ENCODE data around the gene CUBN. TPM values are rescaled to one million over a fixed set of nuclear protein-coding genes. Genes with fewer than 3 reads are reported as not detected.

Gene CUBN
- total RNA-seq, 1 donor from 2014 or later: 2.7 TPM

GRCh38 chr10:17157024-17157423 is 27.4 kb upstream of the CUBN start:
- H3K4me2 ChIP-seq (ENCODE audit: low read length): no peak overlapping the region
- Mint-ChIP-seq H3K4me1 (ENCODE audit: low read depth, unreplicated experiment) (peaks cover 7% of the 10 kb centered on the region), H3K4me3 (ENCODE audit: unreplicated experiment) (no peak overlapping the region), H3K9me3 (ENCODE audit: unreplicated experiment) (no peaks in the 10 kb centered on the region), H3K36me3 (ENCODE audit: low read depth, unreplicated experiment) (no peaks in the 10 kb centered on the region), H3K27me3 (ENCODE audit: low read depth, unreplicated experiment) (no peaks in the 10 kb centered on the region), H3K27ac (ENCODE audit: unreplicated experiment) (no peak overlapping the region)
- H3K9me3 ChIP-seq (ENCODE audit: insufficient read depth, low read depth, low read length): no peaks in the 10 kb centered on the region
- no peak overlapping the region for H2AFZ ChIP-seq (ENCODE audit: low read depth, low read length)
- H3K4me1 ChIP-seq (ENCODE audit: insufficient read depth, low read length): no peaks in the 10 kb centered on the region
- FAIRE-seq (no peak), DNase-seq (ENCODE audit: low read depth) (no peak)
- no peak overlapping the region for H3K4me3 ChIP-seq (ENCODE audit: insufficient read depth, low read depth, low read length)
- TF ChIP-seq CTCF (IDR thresholded peaks at IDR 0.05; ENCODE audit: insufficient read depth, low read depth, low read length) (no peak), EZH2 (IDR thresholded peaks at IDR 0.05; ENCODE audit: insufficient read depth, low read length) (no peak)
- H3K9ac ChIP-seq (ENCODE audit: low read length): no peak overlapping the region
- H4K20me1 ChIP-seq (ENCODE audit: insufficient read depth, low read length): no peaks in the 10 kb centered on the region
- no peaks in the 10 kb centered on the region for H3K36me3 ChIP-seq (ENCODE audit: insufficient read depth, low read length)
- H3K27me3 ChIP-seq (ENCODE audit: insufficient read depth, low read length): no peaks in the 10 kb centered on the region
- H3K27ac ChIP-seq (ENCODE audit: low read depth, low read length): no peak overlapping the region
- H3K79me2 ChIP-seq (ENCODE audit: insufficient read depth, low read length): no peaks in the 10 kb centered on the region

GRCh38 chr10:17155826-17156225 is 26.2 kb upstream of the CUBN start:
- no peak overlapping the region for H3K4me2 ChIP-seq (ENCODE audit: low read length)
- no peak for TF ChIP-seq EZH2 (IDR thresholded peaks at IDR 0.05; ENCODE audit: insufficient read depth, low read length)
- TF ChIP-seq CTCF (IDR thresholded peaks at IDR 0.05; ENCODE audit: insufficient read depth, low read depth, low read length): no peak
- H3K27ac ChIP-seq (ENCODE audit: low read depth, low read length): no peak overlapping the region
- H3K4me1 Mint-ChIP-seq (ENCODE audit: low read depth, unreplicated experiment): peaks cover 4% of the 10 kb centered on the region
- FAIRE-seq: no peak
- H3K36me3 Mint-ChIP-seq (ENCODE audit: low read depth, unreplicated experiment): no peaks in the 10 kb centered on the region
- no peaks in the 10 kb centered on the region for H3K36me3 ChIP-seq (ENCODE audit: insufficient read depth, low read length)
- H3K27me3 Mint-ChIP-seq (ENCODE audit: low read depth, unreplicated experiment): no peaks in the 10 kb centered on the region
- H3K4me1 ChIP-seq (ENCODE audit: insufficient read depth, low read length): no peaks in the 10 kb centered on the region
- DNase-seq (ENCODE audit: low read depth): no peak
- H2AFZ ChIP-seq (ENCODE audit: low read depth, low read length): no peak overlapping the region
- no peaks in the 10 kb centered on the region for H3K9me3 ChIP-seq (ENCODE audit: insufficient read depth, low read depth, low read length)
- no peak overlapping the region for H3K9ac ChIP-seq (ENCODE audit: low read length)
- H3K27ac Mint-ChIP-seq (ENCODE audit: unreplicated experiment): no peak overlapping the region
- no peak overlapping the region for H3K4me3 Mint-ChIP-seq (ENCODE audit: unreplicated experiment)
- H4K20me1 ChIP-seq (ENCODE audit: insufficient read depth, low read length): no peaks in the 10 kb centered on the region
- H3K9me3 Mint-ChIP-seq (ENCODE audit: unreplicated experiment): no peaks in the 10 kb centered on the region
- no peak overlapping the region for H3K4me3 ChIP-seq (ENCODE audit: insufficient read depth, low read depth, low read length)
- H3K27me3 ChIP-seq (ENCODE audit: insufficient read depth, low read length): no peaks in the 10 kb centered on the region
- no peaks in the 10 kb centered on the region for H3K79me2 ChIP-seq (ENCODE audit: insufficient read depth, low read length)

- H3K9me3 Mint-ChIP-seq (ENCODE audit: unreplicated experiment): no peaks in the 10 kb centered on the region
- TF ChIP-seq EZH2 (IDR thresholded peaks at IDR 0.05; ENCODE audit: insufficient read depth, low read length) (no peak), CTCF (IDR thresholded peaks at IDR 0.05; ENCODE audit: insufficient read depth, low read depth, low read length) (no peak)
- no peaks in the 10 kb centered on the region for H3K9me3 ChIP-seq (ENCODE audit: insufficient read depth, low read depth, low read length)
- no peaks in the 10 kb centered on the region for H3K4me1 ChIP-seq (ENCODE audit: insufficient read depth, low read length)
- no peaks in the 10 kb centered on the region for H3K36me3 ChIP-seq (ENCODE audit: insufficient read depth, low read length)
- H3K4me3 ChIP-seq (ENCODE audit: insufficient read depth, low read depth, low read length): no peak overlapping the region
- H3K27ac Mint-ChIP-seq (ENCODE audit: unreplicated experiment): no peak overlapping the region
- no peaks in the 10 kb centered on the region for H4K20me1 ChIP-seq (ENCODE audit: insufficient read depth, low read length)
- H3K4me2 ChIP-seq (ENCODE audit: low read length): no peak overlapping the region
- no peak overlapping the region for H2AFZ ChIP-seq (ENCODE audit: low read depth, low read length)
- no peak overlapping the region for H3K9ac ChIP-seq (ENCODE audit: low read length)
- no peaks in the 10 kb centered on the region for H3K79me2 ChIP-seq (ENCODE audit: insufficient read depth, low read length)
- no peaks in the 10 kb centered on the region for H3K36me3 Mint-ChIP-seq (ENCODE audit: low read depth, unreplicated experiment)
- H3K27me3 ChIP-seq (ENCODE audit: insufficient read depth, low read length): no peaks in the 10 kb centered on the region
- H3K4me3 Mint-ChIP-seq (ENCODE audit: unreplicated experiment): no peak overlapping the region
- no peak for DNase-seq (ENCODE audit: low read depth)
- H3K4me1 Mint-ChIP-seq (ENCODE audit: low read depth, unreplicated experiment): peaks cover 4% of the 10 kb centered on the region
- H3K27me3 Mint-ChIP-seq (ENCODE audit: low read depth, unreplicated experiment): no peaks in the 10 kb centered on the region
- no peak for FAIRE-seq
- H3K27ac ChIP-seq (ENCODE audit: low read depth, low read length): no peak overlapping the region
These were observed 24.5 kb upstream of the CUBN start for GRCh38 chr10:17154116-17154515.

All from astrocyte (in vitro differentiated cells and primary cell).